GM12891 (cell line): Measurements from ENCODE around the gene CPSF7.

Experiments
- POLR2A ChIP-seq: IDR thresholded peaks from 2 replicates; pipeline ENCODE4 v1.6.1; 2011; ENCODE audit warnings: low read depth, low read length, control low read depth
- POLR2AphosphoS5 ChIP-seq: IDR thresholded peaks from 2 replicates; pipeline ENCODE4 v1.6.1; 2011; ENCODE audit warnings: low read depth, low read length, control low read depth

DNA sequence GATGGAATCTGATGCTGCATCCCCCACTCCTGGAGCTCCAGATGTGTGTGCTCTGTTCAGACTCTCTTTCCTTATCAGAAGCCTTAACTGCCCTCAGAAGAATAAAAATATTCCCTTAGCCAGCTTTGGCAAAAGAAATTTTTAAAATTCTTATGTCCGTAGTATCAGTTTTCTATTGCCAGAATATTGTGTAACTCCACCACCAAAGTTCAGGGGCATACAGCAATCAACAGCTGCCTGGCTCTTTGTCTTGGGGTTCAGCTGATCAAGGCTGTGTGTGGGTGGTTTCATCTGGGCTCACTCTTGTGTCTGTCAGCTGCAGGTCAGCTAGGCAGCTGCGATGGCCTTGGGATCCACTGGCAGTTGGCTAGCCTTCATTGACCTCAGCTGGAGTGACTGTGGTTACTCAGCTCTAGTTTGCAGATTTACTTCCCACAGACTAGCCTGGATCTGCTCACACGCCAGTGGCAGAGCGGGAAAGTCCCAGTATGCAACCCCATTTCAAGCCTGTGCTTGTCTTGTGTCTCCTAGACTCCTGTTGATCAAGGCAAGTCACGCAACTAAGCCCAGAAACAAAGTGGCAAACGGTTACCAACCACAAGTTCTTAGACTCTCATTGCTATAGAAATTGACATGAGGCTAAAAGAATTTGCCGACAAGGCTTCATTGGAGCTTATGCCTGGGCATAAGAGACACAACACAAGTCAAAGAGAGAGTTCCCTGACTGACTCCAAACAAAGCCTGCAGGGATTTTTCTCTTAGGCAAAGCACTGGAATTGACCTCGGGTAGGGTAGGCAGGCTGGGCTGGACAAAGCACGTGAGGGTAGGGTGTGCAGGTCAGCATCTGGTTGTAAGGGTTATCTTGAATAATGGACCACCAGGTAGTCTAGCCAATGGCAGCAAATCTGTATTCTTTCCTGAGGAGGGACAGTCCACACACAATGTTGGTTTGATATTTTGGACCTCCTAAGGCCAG lies 60.1 kb downstream of the CPSF7 start:
- TF ChIP-seq POLR2AphosphoS5 (peak; percentile 68), POLR2A (no peak)
